SU-DHL-6 (cell line): ENCODE measurements around the gene NAT16.
"Not testable (repeated sequence)": the region's sequence is repeated elsewhere in the genome, so short reads cannot be mapped to it uniquely, and the experiment has no call there.

Source experiments
- H2AFZ ChIP-seq: fragments of 200-600 bp; sonication (generic); 2 replicates; pipeline ENCODE4 v1.6.1; 2014; ENCODE audit warnings: low read depth, mild to moderate bottlenecking, moderate library complexity, mixed read lengths, antibody characterized with exemption, low read length; ENCODE audit not compliant: severe bottlenecking
- H3F3A ChIP-seq: fragments of 200-600 bp; shearing (Covaris generic); 2 replicates; pipeline ENCODE4 v1.6.0; 2016; ENCODE audit warnings: antibody characterized with exemption, mild to moderate bottlenecking; ENCODE audit not compliant: insufficient read depth
- H3K27ac ChIP-seq: fragments of 200-600 bp; sonication (generic); 2 replicates; pipeline ENCODE4 v1.5.1; 2016; ENCODE audit warnings: low read depth, mild to moderate bottlenecking, low read length, moderate library complexity, mixed read lengths
- H3K27me3 ChIP-seq: fragments of 200-600 bp; sonication (generic), shearing (Covaris generic); 2 replicates; pipeline ENCODE4 v1.6.0; 2014; ENCODE audit warnings: mild to moderate bottlenecking, low read length
- H3K36me3 ChIP-seq: fragments of 200-600 bp; sonication (generic); 2 replicates; pipeline ENCODE4 v1.6.1; 2014; ENCODE audit warnings: mild to moderate bottlenecking, low read length, mixed read lengths
- H3K4me2 ChIP-seq: fragments of 300-600, 200-600 bp; shearing (Covaris generic), sonication (generic); 2 replicates; pipeline ENCODE4 v1.6.0; 2014; ENCODE audit warnings: low read length, low read depth, mild to moderate bottlenecking; ENCODE audit not compliant: poor library complexity, severe bottlenecking
- H3K4me3 ChIP-seq: fragments of 200-600 bp; sonication (generic); 2 replicates; pipeline ENCODE4 v1.5.1; 2014; ENCODE audit warnings: antibody characterized with exemption, low read length, mild to moderate bottlenecking, mixed read lengths; ENCODE audit not compliant: insufficient read depth, poor library complexity, severe bottlenecking
- H3K79me2 ChIP-seq: fragments of 200-600 bp; sonication (generic); 2 replicates; pipeline ENCODE4 v1.6.1; 2014; ENCODE audit warnings: mild to moderate bottlenecking, low read length, moderate library complexity; ENCODE audit not compliant: insufficient read depth
- H3K9ac ChIP-seq: fragments of 200-600 bp; sonication (generic); 2 replicates; pipeline ENCODE4 v1.7.0; 2014; ENCODE audit warnings: mild to moderate bottlenecking, low read length
- H3K9me2 ChIP-seq: fragments of 200-600 bp; sonication (generic); replicated peaks from 2 replicates; pipeline ENCODE4 v1.6.1; 2014; ENCODE audit warnings: low read length; ENCODE audit not compliant: insufficient read depth
- H3K9me3 ChIP-seq: fragments of 200-600 bp; sonication (generic); 2 replicates; pipeline ENCODE4 v1.6.1; 2014; ENCODE audit warnings: low read length, mixed read lengths; ENCODE audit not compliant: insufficient read depth
- H4K20me1 ChIP-seq: fragments of 200-600 bp; sonication (generic); 2 replicates; pipeline ENCODE4 v1.6.1; 2014; ENCODE audit warnings: low read depth, mild to moderate bottlenecking, antibody characterized with exemption, low read length, moderate library complexity, mixed read lengths
- EZH2phosphoT487 ChIP-seq: fragments of 200-600 bp; sonication (generic), shearing (Covaris generic); conservative IDR thresholded peaks from 2 replicates; pipeline ENCODE4 v1.6.1; 2018; ENCODE audit warnings: mild to moderate bottlenecking, antibody characterized with exemption, low read length, moderate library complexity, mixed read lengths
- TF ChIP-seq, protein P1 (sequence below): fragments of 200-600 bp; sonication (generic); IDR thresholded peaks from one replicate; pipeline ENCODE4 v1.5.1; 2017; ENCODE audit warnings: antibody characterized with exemption, mild to moderate bottlenecking, low read length, moderate library complexity; ENCODE audit not compliant: insufficient read depth, poor library complexity, severe bottlenecking

Gene NAT16

DNA sequence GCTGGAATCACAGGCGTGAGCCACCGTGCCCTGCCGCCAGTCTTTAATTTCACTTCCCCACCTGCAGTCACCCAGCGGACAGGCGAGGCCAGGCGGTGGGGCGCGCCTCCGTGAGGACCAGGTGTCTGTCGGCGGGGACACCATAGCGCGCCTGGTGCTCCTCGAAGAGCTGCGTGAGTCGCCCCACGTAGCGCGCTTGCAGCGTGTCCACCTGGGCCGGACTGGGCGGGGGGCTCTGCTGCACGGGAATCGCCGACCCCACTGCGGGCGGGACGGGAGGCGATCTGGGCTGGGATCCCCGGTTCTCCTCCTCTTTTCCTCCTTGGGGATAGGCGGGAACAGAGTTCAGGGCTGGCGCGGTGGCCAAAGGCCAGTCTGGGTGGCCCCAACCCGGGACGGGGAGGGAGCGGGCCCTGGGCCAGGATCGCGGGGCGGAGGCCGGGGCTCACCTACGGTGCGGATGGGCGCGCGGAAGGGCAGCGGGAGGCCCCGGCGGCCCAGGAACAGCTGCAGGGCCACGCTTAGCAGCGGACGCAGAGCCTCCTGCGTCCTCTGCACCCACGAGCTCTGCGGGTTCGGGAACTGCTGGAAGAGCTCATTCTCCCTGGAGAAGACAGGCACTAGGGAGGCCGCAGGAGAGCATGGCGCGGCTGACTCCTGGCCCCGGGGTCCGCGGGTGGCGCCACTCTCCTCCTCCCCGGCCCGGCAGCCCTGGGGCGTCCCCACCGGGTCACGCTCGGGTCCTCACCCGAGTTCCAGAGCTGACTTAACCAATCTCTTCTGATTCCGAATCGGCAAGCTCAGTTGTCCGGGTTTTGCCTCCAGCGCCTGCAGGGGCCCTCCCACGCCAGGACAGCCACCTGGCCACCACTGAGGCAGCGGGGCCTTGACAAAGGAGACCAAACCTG is 21.9 kb upstream of the NAT16 start:
- no peaks in the 10 kb centered on the region for H3K36me3 ChIP-seq
- H3K79me2 ChIP-seq: no peaks in the 10 kb centered on the region
- no peak overlapping the region for H3K4me2 ChIP-seq
- no peaks in the 10 kb centered on the region for H3F3A ChIP-seq
- no peak overlapping the region for H2AFZ ChIP-seq
- H3K4me3 ChIP-seq: no peak overlapping the region
- no peak overlapping the region for H3K27ac ChIP-seq
- no peaks in the 10 kb centered on the region for H3K9me2 ChIP-seq
- no peak for TF ChIP-seq EZH2phosphoT487
- TF ChIP-seq, protein P1, sequence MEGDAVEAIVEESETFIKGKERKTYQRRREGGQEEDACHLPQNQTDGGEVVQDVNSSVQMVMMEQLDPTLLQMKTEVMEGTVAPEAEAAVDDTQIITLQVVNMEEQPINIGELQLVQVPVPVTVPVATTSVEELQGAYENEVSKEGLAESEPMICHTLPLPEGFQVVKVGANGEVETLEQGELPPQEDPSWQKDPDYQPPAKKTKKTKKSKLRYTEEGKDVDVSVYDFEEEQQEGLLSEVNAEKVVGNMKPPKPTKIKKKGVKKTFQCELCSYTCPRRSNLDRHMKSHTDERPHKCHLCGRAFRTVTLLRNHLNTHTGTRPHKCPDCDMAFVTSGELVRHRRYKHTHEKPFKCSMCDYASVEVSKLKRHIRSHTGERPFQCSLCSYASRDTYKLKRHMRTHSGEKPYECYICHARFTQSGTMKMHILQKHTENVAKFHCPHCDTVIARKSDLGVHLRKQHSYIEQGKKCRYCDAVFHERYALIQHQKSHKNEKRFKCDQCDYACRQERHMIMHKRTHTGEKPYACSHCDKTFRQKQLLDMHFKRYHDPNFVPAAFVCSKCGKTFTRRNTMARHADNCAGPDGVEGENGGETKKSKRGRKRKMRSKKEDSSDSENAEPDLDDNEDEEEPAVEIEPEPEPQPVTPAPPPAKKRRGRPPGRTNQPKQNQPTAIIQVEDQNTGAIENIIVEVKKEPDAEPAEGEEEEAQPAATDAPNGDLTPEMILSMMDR: no peak
- H3K9ac ChIP-seq: no peak overlapping the region
- H4K20me1 ChIP-seq: no peaks in the 10 kb centered on the region
- no peaks in the 10 kb centered on the region for H3K27me3 ChIP-seq
- H3K9me3 ChIP-seq: no peaks in the 10 kb centered on the region

DNA sequence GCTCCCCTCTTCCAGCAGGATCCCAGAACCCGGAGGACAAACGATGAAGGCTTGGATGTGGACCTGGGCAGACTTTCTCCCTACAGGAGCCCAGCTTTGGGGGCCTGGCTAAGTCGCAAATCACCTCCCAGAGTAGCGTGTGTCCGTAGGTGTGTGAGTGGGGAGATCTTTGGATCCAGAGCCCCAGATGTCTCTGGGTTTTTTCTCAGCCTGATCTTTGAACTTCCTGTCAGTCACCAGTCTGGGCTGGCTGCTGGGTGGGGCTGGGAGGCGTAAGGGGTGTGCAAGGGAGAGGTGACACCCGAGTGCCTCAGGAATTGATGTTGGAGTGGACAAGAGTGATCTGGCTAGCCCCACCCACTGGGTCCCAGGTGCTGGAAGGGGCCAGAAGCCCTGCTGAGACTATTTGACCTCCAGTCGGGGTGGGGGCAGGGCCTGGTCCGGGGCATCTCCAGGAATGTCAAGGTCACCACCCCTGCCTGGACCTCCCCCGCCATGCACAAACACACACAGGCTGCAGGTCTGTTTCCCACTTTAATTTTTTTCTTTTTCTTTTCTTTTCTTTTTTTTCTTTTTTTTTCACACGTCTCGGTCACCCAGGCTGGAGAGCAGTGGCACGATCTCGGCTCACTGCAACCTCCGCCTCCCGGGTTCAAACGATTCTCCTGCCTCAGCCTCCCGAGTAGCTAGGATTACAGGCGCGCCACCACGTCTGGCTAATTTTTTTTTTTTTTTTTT is 20.9 kb upstream of the NAT16 start, which contains the start of gene MOGAT3:
TSS of gene MOGAT3 (minus strand) at position 175 of the 738 bp plus-strand sequence. CDS start 182 bp downstream, outside the sequence.
- H3K27ac ChIP-seq: no peak within 1 kb of the TSS
- no peaks in the 10 kb centered on the region for H3K27me3 ChIP-seq
- TF ChIP-seq, protein P1: no peak
- no peak for TF ChIP-seq EZH2phosphoT487
- no peaks in the 10 kb centered on the region for H3K9me2 ChIP-seq
- H3K4me3 ChIP-seq: no peak within 1 kb of the TSS
- no peaks in the 10 kb centered on the region for H3F3A ChIP-seq
- H3K9me3 ChIP-seq: no peaks in the 10 kb centered on the region
- H3K9ac ChIP-seq: no peak within 1 kb of the TSS
- no peaks in the 10 kb centered on the region for H3K79me2 ChIP-seq
- H2AFZ ChIP-seq: no peak within 1 kb of the TSS
- H3K4me2 ChIP-seq: no peak within 1 kb of the TSS
- no peaks in the 10 kb centered on the region for H3K36me3 ChIP-seq
- H4K20me1 ChIP-seq: no peaks in the 10 kb centered on the region

DNA sequence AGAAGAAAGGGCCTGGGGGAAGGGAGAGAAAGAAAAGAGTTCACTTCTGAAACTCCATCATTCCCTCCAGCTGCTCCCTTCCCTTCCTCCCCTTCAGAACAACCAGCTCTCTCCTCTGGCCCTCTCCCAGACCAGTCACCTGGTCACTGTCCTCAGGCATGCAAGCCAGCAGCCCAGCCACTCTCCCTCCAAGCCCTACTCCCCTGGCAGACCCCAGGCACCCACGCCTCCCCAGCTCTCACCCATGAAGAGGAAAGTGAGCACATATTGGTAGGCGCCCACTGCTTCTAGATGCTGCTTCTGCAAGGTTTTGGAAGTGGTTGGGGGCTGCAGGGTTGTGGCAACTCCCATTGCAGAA is 20.4 kb upstream of the NAT16 start:
- Histone ChIP-seq H3K9ac (no peak overlapping the region), H3K9me2 (no peaks in the 10 kb centered on the region), H3K4me3 (no peak overlapping the region), H3F3A (no peaks in the 10 kb centered on the region), H3K79me2 (no peaks in the 10 kb centered on the region), H3K27me3 (no peaks in the 10 kb centered on the region), H4K20me1 (no peaks in the 10 kb centered on the region), H3K9me3 (no peaks in the 10 kb centered on the region), H3K27ac (no peak overlapping the region), H3K36me3 (no peaks in the 10 kb centered on the region), H2AFZ (no peak overlapping the region), H3K4me2 (no peak overlapping the region)
- TF ChIP-seq, protein P1: no peak
- TF ChIP-seq EZH2phosphoT487: no peak

DNA sequence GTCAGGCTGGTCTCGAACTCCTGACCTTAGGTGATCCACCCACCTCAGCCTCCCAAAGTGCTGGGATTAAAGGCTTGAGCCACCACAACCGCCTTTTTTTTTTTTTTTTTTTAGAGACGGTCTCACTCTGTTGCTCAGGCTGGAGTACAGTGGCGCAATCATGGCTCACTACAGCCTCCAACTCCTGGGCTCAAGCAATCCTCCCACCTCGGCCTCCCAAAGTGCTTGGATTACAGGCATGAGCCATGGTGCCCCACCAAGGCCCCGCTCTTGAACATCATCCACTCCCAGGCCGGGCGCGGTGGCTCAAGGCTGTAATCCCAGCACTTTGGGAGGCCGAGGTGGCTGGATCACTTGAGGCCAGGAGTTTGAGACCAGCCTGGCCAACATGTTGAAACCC is 19.4 kb upstream of the NAT16 start:
- not testable (repeated sequence) for H3K79me2 ChIP-seq, H4K20me1 ChIP-seq, H3K36me3 ChIP-seq, H3K9ac ChIP-seq, H3K9me2 ChIP-seq, H3K4me3 ChIP-seq, H3F3A ChIP-seq, H3K27me3 ChIP-seq, H3K9me3 ChIP-seq, H2AFZ ChIP-seq, H3K27ac ChIP-seq, H3K4me2 ChIP-seq
